Activated CD4-positive, alpha-beta T cell treated with anti-CD3 and anti-CD28 coated beads, Interleukin-2, amount 10 ng/mL, durations not matched to agents 7 days and 5 days (primary cell): ENCODE results near the gene LSM14B. TPM values are rescaled to one million over a fixed set of nuclear protein-coding genes. Genes with fewer than 3 reads are reported as not detected.
"Not testable (repeated sequence)": the region's sequence is repeated elsewhere in the genome, so short reads cannot be mapped to it uniquely, and the experiment has no call there.

Experiments used
- CTCF ChIA-PET: fragments of 350-600 bp; sonication (Branson Sonifier 250); formaldehyde crosslinking; loops from one replicate; lab custom pipeline; 2021; ENCODE audit warnings: antibody characterized with exemption; lab: Charles Lee
- POLR2A ChIA-PET: fragments of 350-600 bp; sonication (Branson Sonifier 250); formaldehyde crosslinking; loops from one replicate; lab custom pipeline; 2021; ENCODE audit warnings: antibody characterized with exemption; lab: Charles Lee
- DNase-seq: peaks from one replicate; pipeline ENCODE4 v3.0.0-alpha.2; 2020
- H3K27ac Mint-ChIP-seq: one replicate; pipeline ENCODE4 v1.8.0; 2021; ENCODE audit warnings: mild to moderate bottlenecking, moderate library complexity, mixed read lengths
- H3K27me3 Mint-ChIP-seq: one replicate; pipeline ENCODE4 v1.8.0; 2021; ENCODE audit warnings: mixed read lengths
- H3K36me3 Mint-ChIP-seq: one replicate; pipeline ENCODE4 v1.8.0; 2021; ENCODE audit warnings: low read depth, mixed read lengths
- H3K4me1 Mint-ChIP-seq: one replicate; pipeline ENCODE4 v1.8.0; 2021; ENCODE audit warnings: mixed read lengths
- H3K4me3 Mint-ChIP-seq: one replicate; pipeline ENCODE4 v1.8.0; 2021; ENCODE audit warnings: mild to moderate bottlenecking, moderate library complexity, mixed read lengths
- H3K9me3 Mint-ChIP-seq: one replicate; pipeline ENCODE4 v1.8.0; 2021; ENCODE audit warnings: mixed read lengths
- total RNA-seq, 2 experiments: library from RNA; stranded (reverse); gene quantifications; one replicate each; pipeline ENCODE4 v1.2.3, GENCODE V29; 2021

The LSM14B gene
- total RNA-seq, 2 experiments from 2014 or later, result 42.6 to 47.1 TPM

DNA sequence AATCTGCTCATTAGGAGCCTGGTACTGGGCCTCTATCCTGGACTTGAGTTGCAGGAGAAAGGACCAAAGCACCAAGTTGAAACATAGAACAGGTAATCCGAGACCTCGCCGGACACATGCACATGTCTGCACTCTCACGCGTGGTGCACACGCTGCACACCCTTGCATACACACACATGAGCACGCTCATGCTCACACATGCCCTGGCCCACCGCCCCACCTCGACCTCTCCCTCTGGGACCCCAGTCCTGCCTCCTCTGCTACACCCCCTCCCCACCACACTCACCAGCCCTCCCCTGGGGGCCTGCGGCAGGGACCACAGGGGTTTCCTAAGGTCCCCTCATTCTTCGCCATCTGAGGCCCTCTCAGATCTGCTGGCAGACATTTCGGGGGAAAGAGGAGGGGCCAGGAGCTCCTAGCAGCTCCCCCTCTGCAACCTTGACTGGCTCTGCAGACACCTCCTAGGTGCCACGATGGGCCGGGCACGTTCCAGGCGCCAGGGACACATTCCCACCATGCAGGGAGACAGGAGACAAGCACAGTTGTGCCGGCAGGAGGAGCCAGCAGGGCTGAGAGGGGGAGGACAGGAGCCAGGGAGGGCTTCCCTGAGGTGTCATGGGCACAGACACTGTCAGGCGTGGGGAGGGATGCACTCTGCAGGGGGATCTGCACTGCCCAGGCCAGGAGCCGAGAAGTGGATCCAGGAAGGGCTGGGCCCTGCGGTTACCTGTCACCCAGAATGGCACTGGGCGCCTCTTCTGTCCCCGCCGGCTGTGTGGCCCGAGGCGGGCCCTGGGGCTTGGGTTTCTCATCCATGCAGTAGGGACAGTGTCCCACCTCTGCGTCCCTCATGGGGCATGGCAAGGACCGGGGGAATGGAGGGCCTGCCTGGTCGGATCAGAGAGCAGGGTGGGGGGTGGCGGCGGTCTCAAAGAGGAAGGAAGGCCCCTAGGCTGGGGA, 25.6 kb upstream of the LSM14B start:
- H3K4me3 Mint-ChIP-seq, result no peak overlapping the region
- no peaks in the 10 kb centered on the region for H3K36me3 Mint-ChIP-seq
- no peaks in the 10 kb centered on the region for H3K27me3 Mint-ChIP-seq
- ChIA-PET POLR2A (no interaction called here), CTCF (no interaction called here)
- peaks cover 13% of the 10 kb centered on the region for H3K9me3 Mint-ChIP-seq
- H3K27ac Mint-ChIP-seq, result no peak overlapping the region
- no peak for DNase-seq
- H3K4me1 Mint-ChIP-seq, result no peaks in the 10 kb centered on the region

DNA sequence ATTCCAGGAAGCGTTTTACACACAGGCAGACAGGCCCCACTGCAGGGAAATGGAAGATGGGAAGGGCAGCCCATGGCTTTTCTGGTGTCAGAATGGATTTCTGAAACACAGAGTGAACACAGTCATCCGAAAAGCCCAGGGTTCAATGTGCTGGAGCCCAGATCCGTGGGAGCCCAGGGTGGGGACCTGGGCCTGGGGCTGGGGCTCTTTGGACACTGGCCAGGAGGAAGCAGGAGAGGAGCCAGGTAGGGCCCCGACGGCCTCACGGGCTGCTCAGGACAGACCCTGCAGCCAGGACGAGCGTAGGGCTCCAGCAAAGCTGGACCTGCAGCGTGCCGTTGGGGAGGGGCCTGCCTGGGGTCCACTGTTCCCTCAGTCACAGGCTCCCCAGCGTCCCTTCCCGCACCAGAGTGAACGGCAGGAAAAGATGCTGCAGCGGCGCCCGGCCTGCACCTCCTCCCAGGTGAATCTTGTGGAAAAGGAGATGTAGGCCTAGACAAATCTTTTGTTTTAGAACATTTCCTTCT, 24.3 kb upstream of the LSM14B start:
- no peak overlapping the region for H3K27ac Mint-ChIP-seq
- H3K4me1 Mint-ChIP-seq, result no peaks in the 10 kb centered on the region
- H3K36me3 Mint-ChIP-seq, result no peaks in the 10 kb centered on the region
- H3K9me3 Mint-ChIP-seq, result peaks cover 10% of the 10 kb centered on the region
- CTCF ChIA-PET, result no interaction called here
- no peaks in the 10 kb centered on the region for H3K27me3 Mint-ChIP-seq
- no peak overlapping the region for H3K4me3 Mint-ChIP-seq
- POLR2A ChIA-PET, result no interaction called here
- no peak for DNase-seq

DNA sequence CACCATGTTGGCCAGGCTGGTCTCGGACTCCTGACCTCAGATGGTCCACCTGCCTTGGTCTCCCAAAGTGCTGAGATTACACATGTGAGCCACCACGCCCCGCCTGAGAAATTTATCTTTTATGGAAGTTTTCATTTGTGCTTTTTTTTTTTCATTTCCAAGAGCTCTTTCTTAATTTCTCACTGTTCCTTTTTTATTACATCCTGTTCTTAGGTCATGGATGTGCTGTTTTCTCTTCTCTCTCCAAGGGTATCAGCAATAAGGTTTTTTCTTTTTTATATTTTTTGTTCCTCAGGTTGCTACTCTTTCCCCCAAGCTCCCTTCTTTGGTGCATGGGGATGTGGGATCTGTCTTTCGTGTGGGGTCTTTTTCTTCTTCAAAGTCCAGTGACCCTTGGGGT, 21.2 kb upstream of the LSM14B start:
- POLR2A ChIA-PET, result no interaction called here
- no peak for DNase-seq
- CTCF ChIA-PET, result interaction anchor here (0.6 to 0.7 kb wide), 2 partner anchors 21 to 35 kb away, joined by 3 read pairs; partner anchors contain the start of gene LSM14B
- Mint-ChIP-seq H3K4me3 (no peak overlapping the region), H3K36me3 (no peaks in the 10 kb centered on the region), H3K4me1 (no peaks in the 10 kb centered on the region), H3K9me3 (peaks cover 21% of the 10 kb centered on the region), H3K27ac (no peak overlapping the region), H3K27me3 (no peaks in the 10 kb centered on the region)

DNA sequence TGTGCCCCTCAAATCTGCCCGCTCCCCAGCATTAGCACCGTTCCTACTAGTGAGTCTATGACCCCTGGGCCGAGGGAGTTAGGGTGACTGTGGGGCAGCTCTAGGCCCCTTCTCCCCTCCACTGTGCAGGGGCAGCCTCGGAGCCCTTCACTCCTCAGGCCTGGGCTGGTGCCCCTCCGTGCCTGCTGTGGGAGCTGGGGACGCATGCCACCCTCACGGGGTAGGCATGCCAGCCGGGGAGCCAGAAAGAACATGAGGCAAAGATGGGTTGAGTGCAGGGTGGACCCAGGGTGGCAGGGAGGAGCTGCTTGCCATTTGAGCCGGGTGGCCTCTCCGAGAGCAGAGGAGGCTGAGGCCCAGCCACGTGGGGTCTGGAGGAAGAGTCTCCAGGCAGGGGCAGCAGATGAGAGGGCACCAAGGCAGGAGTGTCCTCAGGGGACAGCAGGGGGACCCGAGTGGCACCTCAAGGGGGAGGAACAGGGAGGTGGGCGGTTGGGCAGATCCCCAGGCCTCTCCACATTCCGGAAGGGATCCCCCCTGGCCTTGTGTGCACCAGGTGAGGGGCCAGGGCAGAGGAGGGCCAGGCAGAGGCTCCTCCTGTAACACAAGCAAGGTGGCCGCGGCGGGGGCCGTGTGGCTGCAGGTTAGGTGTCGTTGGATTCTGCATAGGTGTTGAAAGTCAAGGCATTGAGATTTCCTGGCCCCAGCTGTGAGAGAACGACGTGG, 18.6 kb upstream of the LSM14B start:
- ChIA-PET POLR2A (no interaction called here), CTCF (interaction anchor here (0.6 kb wide), 1 partner anchor 1056 kb away, joined by 3 read pairs; no protein-coding TSS in a partner anchor)
- Mint-ChIP-seq H3K4me1 (no peaks in the 10 kb centered on the region), H3K4me3 (no peak overlapping the region), H3K27ac (no peak overlapping the region), H3K27me3 (no peaks in the 10 kb centered on the region), H3K36me3 (no peaks in the 10 kb centered on the region), H3K9me3 (peaks cover 37% of the 10 kb centered on the region)
- DNase-seq, result no peak

DNA sequence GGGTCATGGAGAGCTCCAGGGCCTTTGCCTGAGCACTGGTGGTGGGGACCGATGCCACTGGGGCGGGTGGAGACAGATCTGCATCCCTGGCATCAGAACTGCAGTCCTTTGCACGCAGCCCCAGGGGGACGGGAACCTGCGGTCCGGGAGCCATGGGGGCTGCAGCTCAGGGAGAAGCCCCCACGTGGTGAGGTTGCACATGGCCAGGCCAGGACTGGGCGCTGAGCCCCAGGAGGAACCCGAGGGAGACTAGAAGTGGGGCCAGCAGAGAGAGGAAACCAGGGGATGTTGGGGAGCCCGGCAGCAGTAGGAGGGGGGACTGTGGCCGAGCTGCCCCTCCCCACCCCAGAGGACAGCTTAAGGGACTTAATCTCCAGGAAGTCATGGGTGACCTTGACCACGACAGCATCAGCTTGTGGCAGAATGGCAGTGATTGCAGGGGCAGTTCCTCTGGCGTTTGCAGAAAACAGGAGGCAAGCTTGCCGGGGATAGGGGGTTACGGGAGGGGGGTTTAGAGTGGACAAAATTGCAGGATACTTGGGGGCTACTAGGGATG, 18.0 kb upstream of the LSM14B start:
- DNase-seq, result no peak
- Mint-ChIP-seq H3K36me3 (no peaks in the 10 kb centered on the region), H3K4me1 (no peaks in the 10 kb centered on the region), H3K27me3 (no peaks in the 10 kb centered on the region), H3K27ac (no peak overlapping the region), H3K9me3 (peaks cover 42% of the 10 kb centered on the region), H3K4me3 (no peak overlapping the region)
- CTCF ChIA-PET, result interaction anchor here (0.6 kb wide), 1 partner anchor 1056 kb away, joined by 3 read pairs; no protein-coding TSS in a partner anchor
- POLR2A ChIA-PET, result no interaction called here

DNA sequence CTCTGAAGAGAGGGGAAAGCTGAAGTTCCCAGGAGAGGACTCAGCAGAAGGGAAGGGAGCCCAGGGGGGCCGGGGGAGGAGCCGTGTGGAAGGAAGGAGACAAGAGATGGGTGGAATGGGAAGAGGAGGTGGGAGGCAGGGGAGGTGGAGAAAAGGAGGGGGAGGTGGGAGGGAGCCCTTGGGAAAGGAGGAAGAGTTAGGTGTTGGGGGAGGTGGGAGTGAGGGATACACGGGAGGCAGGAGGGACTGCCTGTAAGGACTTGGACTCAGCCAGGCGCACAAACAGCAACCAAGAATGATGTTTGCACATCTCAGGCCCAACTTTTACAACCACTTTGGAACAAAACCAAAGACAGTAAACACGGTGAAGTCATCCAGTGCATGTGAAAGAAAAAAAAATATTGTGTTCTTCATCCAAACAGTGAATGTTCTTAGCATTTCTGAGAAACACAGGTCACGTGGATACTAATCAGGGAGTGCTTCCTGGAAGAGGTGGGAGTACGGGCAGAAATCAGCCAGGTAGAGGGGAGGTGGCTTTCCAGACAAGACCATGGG, 17.4 kb upstream of the LSM14B start:
- no peak for DNase-seq
- Mint-ChIP-seq H3K4me1 (no peaks in the 10 kb centered on the region), H3K4me3 (no peak overlapping the region), H3K27ac (no peak overlapping the region), H3K36me3 (no peaks in the 10 kb centered on the region), H3K9me3 (peaks cover 43% of the 10 kb centered on the region), H3K27me3 (no peaks in the 10 kb centered on the region)
- ChIA-PET CTCF (no interaction called here), POLR2A (no interaction called here)

DNA sequence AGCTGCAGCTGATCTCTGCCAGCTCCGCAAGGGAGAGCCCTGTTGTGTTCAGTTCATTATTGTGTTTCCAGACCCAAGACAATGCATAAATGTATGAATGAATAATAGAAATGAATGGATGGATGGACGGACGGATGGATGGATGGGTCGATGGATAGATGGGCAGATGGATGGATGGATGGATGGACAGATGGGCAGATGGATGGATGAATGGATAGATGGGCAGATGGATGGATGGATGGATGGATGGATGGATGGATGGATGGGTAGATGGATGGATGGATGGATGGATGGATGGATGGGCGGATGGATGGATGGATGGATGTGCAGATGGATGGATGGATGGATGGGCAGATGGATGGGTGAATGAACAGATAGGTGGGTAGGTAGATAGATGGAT, 16.7 kb upstream of the LSM14B start:
- H3K27me3 Mint-ChIP-seq, result no peaks in the 10 kb centered on the region

DNA sequence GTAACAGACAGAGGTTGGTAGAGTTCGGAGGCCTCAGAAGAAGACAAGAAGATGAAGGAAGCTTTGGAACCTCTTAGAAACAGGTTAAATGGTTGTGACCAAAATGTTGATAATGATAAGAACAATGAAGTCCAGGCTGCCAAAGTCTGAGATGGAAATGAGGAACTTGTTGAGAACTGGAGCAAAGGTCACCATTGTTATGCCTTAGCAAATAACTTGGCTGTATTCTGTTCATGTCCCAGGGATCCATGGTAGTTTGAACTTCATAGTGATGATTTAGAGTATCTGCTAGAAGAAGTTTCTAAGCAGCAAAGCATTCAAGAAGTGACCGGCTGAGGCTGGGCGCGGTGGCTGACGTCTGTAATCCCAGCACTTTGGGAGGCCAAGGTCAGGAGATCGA, 11.1 kb upstream of the LSM14B start:
- no peak for DNase-seq
- no peak overlapping the region for H3K4me3 Mint-ChIP-seq
- ChIA-PET POLR2A (no interaction called here), CTCF (no interaction called here)
- H3K36me3 Mint-ChIP-seq, result peaks cover 4% of the 10 kb centered on the region
- peaks cover 52% of the 10 kb centered on the region for H3K9me3 Mint-ChIP-seq
- H3K27me3 Mint-ChIP-seq, result no peaks in the 10 kb centered on the region
- no peak overlapping the region for H3K27ac Mint-ChIP-seq
- no peaks in the 10 kb centered on the region for H3K4me1 Mint-ChIP-seq

More for the DNA sequence above, 16.7 kb upstream of the LSM14B start:
- ChIA-PET POLR2A (no interaction called here), CTCF (interaction anchor here (0.6 to 2.0 kb wide), 2 partner anchors 16 to 1409 kb away, joined by 3 to 7 read pairs; no protein-coding TSS in a partner anchor)
- H3K27ac Mint-ChIP-seq, result no peak overlapping the region
- no peak for DNase-seq
- H3K4me3 Mint-ChIP-seq, result no peak overlapping the region
- H3K4me1 Mint-ChIP-seq, result no peaks in the 10 kb centered on the region
- peaks cover 4% of the 10 kb centered on the region for H3K36me3 Mint-ChIP-seq
- H3K9me3 Mint-ChIP-seq, result peaks cover 47% of the 10 kb centered on the region

DNA sequence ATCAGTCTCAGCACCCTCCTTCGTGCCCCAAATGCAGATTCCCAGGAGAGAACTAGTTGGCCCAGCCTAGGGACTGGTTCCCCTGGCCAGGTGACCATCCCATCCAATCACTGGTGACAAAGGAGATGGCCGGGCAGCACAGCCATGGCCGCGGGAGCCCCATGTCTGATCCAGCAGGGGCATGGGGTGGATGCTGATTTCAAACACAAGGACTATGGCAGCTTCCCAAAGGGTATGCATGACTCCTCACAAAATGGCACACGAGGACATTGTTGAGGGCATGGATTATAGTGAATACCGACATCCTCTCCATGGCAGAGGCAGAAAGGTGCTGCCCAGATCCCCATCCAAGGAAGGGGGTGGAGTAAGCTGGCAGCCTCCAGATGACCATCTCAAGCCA, 9.9 kb upstream of the LSM14B start:
- Mint-ChIP-seq H3K9me3 (peaks cover 47% of the 10 kb centered on the region), H3K27me3 (no peaks in the 10 kb centered on the region)
- CTCF ChIA-PET, result interaction anchor here (0.6 kb wide), 1 partner anchor 10 kb away, joined by 3 read pairs; the partner anchor contains the start of gene LSM14B

DNA sequence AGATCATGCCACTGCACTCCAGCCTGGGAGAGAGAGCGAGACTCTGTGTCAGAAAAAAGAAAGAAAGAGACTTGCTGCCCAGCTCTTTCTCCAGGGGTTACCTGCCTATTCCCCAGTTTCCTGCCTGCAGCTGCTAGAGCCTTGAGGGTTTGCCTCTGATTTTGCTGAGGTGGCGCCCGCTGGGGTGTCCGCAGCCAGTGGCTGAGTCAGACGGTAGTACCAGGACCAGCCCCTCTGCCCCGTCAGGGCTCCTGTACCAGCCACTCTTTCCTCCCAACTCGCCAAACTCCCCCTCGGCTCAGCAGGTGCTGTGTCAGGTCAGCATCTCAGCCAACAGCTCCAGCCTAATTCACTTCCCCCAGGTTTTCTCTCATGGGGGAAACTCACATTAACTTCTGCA, 7.4 kb upstream of the LSM14B start:
- no peaks in the 10 kb centered on the region for H3K27me3 Mint-ChIP-seq
- CTCF ChIA-PET, result interaction anchor here (0.7 to 0.8 kb wide), 2 partner anchors 8 to 46 kb away, joined by 3 to 4 read pairs; no protein-coding TSS in a partner anchor
- H3K9me3 Mint-ChIP-seq, result peaks cover 29% of the 10 kb centered on the region
- H3K36me3 Mint-ChIP-seq, result peaks cover 7% of the 10 kb centered on the region
- no peak overlapping the region for H3K27ac Mint-ChIP-seq
- no peak for DNase-seq
- no peak overlapping the region for H3K4me3 Mint-ChIP-seq
- peaks cover 24% of the 10 kb centered on the region for H3K4me1 Mint-ChIP-seq
- POLR2A ChIA-PET, result no interaction called here

More for the DNA sequence above, 9.9 kb upstream of the LSM14B start:
- Mint-ChIP-seq H3K36me3 (peaks cover 7% of the 10 kb centered on the region), H3K4me1 (peaks cover 4% of the 10 kb centered on the region), H3K4me3 (no peak overlapping the region), H3K27ac (no peak overlapping the region)
- no peak for DNase-seq
- POLR2A ChIA-PET, result no interaction called here

DNA sequence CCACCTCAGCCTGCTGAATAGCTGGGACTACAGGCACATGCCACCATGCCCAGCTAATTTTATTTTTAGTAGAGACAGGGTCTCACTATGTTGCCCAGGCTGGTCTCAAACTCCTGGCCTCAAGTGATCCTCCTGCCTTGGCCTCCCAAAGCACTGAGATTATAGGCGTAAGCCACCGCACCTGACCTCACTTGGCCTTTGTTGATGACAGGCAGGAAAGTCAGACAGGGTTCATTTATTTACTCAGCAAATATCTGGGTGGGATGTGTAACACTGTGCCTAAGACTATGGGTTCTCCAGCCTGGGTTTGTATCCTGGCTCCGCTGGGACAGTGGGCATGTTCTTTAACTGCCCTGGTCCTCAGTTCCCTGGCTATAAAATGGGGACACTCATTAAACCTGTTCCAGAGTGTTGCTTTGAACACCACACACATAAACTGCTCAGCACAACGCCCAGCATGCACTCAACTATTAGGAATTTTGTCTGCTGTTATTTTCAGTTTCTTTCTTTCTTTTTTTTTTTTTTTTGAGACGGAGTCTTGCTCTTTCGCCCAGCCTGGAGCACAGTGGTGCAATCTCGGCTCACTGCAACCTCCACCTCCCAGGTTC, 6.4 kb upstream of the LSM14B start:
- H3K36me3 Mint-ChIP-seq, CTCF ChIA-PET, H3K4me3 Mint-ChIP-seq, DNase-seq, H3K27me3 Mint-ChIP-seq, H3K27ac Mint-ChIP-seq, POLR2A ChIA-PET: not testable (repeated sequence)
- Mint-ChIP-seq H3K9me3 (peaks cover 25% of the 10 kb centered on the region), H3K4me1 (peaks cover 32% of the 10 kb centered on the region)
